Heart left ventricle (tissue), 13 donors: ENCODE results near the gene CPA5.

Experiments used
- CTCF ChIP-seq, 12 donors: fragments of 200-600 bp; sonication (generic) in 4 of 12; IDR thresholded peaks; one replicate each; pipeline versions ENCODE4 v1.5.0 to v1.8.0; 2018 to 2022; ENCODE audit warnings: antibody characterized with exemption in 12 of 12, mild to moderate bottlenecking in 5 of 12
- POLR2A ChIP-seq, 2 donors: fragments of 450-650 bp; IDR thresholded peaks; one replicate each; pipeline ENCODE4 v1.6.1; 2017; ENCODE audit warnings: antibody characterized with exemption in 2 of 2, mild to moderate bottlenecking in 2 of 2, moderate library complexity in 2 of 2
- donor health status: ischemic (EF 13 %, LVEDD 7.1; RV severe dilation, severe dysfunction).
- donor health status: DM: no; HTN: yes; CAD: no.
- donor health status: DM: no; HTN: no; CAD: no.
- donor health status: ischemic (EF 25% LVEDD 6.9; RV normal size, moderate dysfunction).
- donor health status: ischemic (EF 25% LVEDD 5.7; RV mildly dilated, moderate dysfunction).
- donor health status: ischemic (EF 35%, LVEDD 5.7; RV mildly dilated, moderate dysfunction).
- donor health status: nonischemic (EF 11% LVEDD 7.7; RV severe dilation, severe dysfunction).
- donor health status: DM: yes; HTN: yes; CAD: no.
- donor health status: PGD.
- donor health status: ischemic (EF 29% LVEDD 5.4; RV normal size, mild dysfunction).
- donor health status: nonischemic (EF 23%, LVEDD 6.1; RV moderate dilation, normal function).

GRCh38 chr7:130387306-130387627 lies 42.7 kb downstream of the CPA5 start:
- no peak for TF ChIP-seq CTCF (IDR thresholded peaks at IDR 0.05)
- no peak for TF ChIP-seq POLR2A (IDR thresholded peaks at IDR 0.05)
